Neural cell (in vitro differentiated cells): Measurements from ENCODE around the gene DNM2. TPM values are rescaled to one million over a fixed set of nuclear protein-coding genes. Genes with fewer than 3 reads are reported as not detected.

Experiments used
- H2AFZ ChIP-seq: fragments of 200-600, 300-800 bp; sonication (generic), shearing (Covaris generic); 2 replicates; pipeline ENCODE4 v1.6.0; 2014; ENCODE audit warnings: low read depth, mild to moderate bottlenecking, antibody characterized with exemption, low read length, moderate library complexity
- H3F3A ChIP-seq: fragments of 200-600 bp; shearing (Covaris generic); 2 replicates; pipeline ENCODE4 v1.6.1; 2016; ENCODE audit warnings: mild to moderate bottlenecking, moderate library complexity, mixed read lengths, antibody characterized with exemption, low read length; ENCODE audit not compliant: insufficient read depth, poor library complexity, severe bottlenecking
- H3K27ac ChIP-seq: fragments of 200-600, 300-800 bp; sonication (generic), shearing (Covaris generic); 2 replicates; pipeline ENCODE4 v1.5.1; 2014; ENCODE audit warnings: mild to moderate bottlenecking, low read length, moderate library complexity
- H3K27me3 ChIP-seq: fragments of 300-800, 200-600 bp; sonication (generic), shearing (Covaris generic); 2 replicates; pipeline ENCODE4 v1.6.0; 2014; ENCODE audit warnings: mild to moderate bottlenecking, low read depth, low read length, moderate library complexity; ENCODE audit not compliant: insufficient read depth
- H3K36me3 ChIP-seq: fragments of 300-800, 200-600 bp; sonication (generic), shearing (Covaris generic); 2 replicates; pipeline ENCODE4 v1.5.1; 2014; ENCODE audit warnings: mild to moderate bottlenecking, antibody characterized with exemption, low read length, moderate library complexity; ENCODE audit not compliant: insufficient read depth
- H3K4me2 ChIP-seq: fragments of 300-800, 200-600 bp; sonication (generic), shearing (Covaris generic); 2 replicates; pipeline ENCODE4 v1.6.0; 2014; ENCODE audit warnings: mild to moderate bottlenecking, low read length
- H3K4me3 ChIP-seq: fragments of 300-800, 200-600 bp; sonication (generic), shearing (Covaris generic); 2 replicates; pipeline ENCODE4 v1.5.1; 2014; ENCODE audit warnings: mild to moderate bottlenecking, low read length, moderate library complexity
- H3K79me2 ChIP-seq: fragments of 200-600 bp; shearing (Covaris generic); replicated peaks from 2 replicates; pipeline ENCODE4 v1.6.0; 2014; ENCODE audit warnings: mild to moderate bottlenecking, low read length, moderate library complexity; ENCODE audit not compliant: insufficient read depth
- H3K9ac ChIP-seq: fragments of 300-800, 200-600 bp; sonication (generic), shearing (Covaris generic); 2 replicates; pipeline ENCODE4 v1.6.1; 2016; ENCODE audit warnings: mild to moderate bottlenecking, low read length, mixed read lengths
- H3K9me2 ChIP-seq: fragments of 200-600 bp; shearing (Covaris generic); 2 replicates; pipeline ENCODE4 v1.6.1; 2016; ENCODE audit warnings: mild to moderate bottlenecking, low read length, mixed read lengths; ENCODE audit not compliant: insufficient read depth
- H3K9me3 ChIP-seq: fragments of 200-600, 300-800 bp; sonication (generic), shearing (Covaris generic); 2 replicates; pipeline ENCODE4 v1.6.1; 2016; ENCODE audit warnings: mild to moderate bottlenecking, mixed run types, low read length, moderate library complexity, mixed read lengths
- H4K20me1 ChIP-seq: fragments of 200-600 bp; shearing (Covaris generic); 2 replicates; pipeline ENCODE4 v1.6.1; 2016; ENCODE audit warnings: mild to moderate bottlenecking, mixed run types; ENCODE audit not compliant: insufficient read depth
- CTCF ChIP-seq: fragments of 450-650 bp; IDR thresholded peaks from 2 replicates; pipeline ENCODE4 v1.5.1; 2014; ENCODE audit warnings: antibody characterized with exemption, mild to moderate bottlenecking, moderate library complexity; ENCODE audit not compliant: poor library complexity, severe bottlenecking
- EP300 ChIP-seq: fragments of 450-650 bp; conservative IDR thresholded peaks from 2 replicates; pipeline ENCODE4 v1.6.1; 2014; ENCODE audit warnings: antibody characterized with exemption, mild to moderate bottlenecking, moderate library complexity; ENCODE audit not compliant: poor library complexity, severe bottlenecking
- EZH2 ChIP-seq: fragments of 200-600, 300-800 bp; shearing (Covaris generic), sonication (generic); IDR thresholded peaks from 2 replicates; pipeline ENCODE4 v1.6.1; 2014; ENCODE audit warnings: antibody characterized with exemption, low read length, borderline replicate concordance, mild to moderate bottlenecking; ENCODE audit not compliant: insufficient read depth, poor library complexity, severe bottlenecking
- MXI1 ChIP-seq: fragments of 450-650 bp; conservative IDR thresholded peaks from 2 replicates; pipeline ENCODE4 v1.6.1; 2014; ENCODE audit warnings: antibody characterized with exemption, mild to moderate bottlenecking; ENCODE audit not compliant: poor library complexity, severe bottlenecking
- POLR2AphosphoS5 ChIP-seq: IDR thresholded peaks from 2 replicates; pipeline ENCODE4 v1.6.1; 2012
- RAD21 ChIP-seq: fragments of 450-650 bp; conservative IDR thresholded peaks from 2 replicates; pipeline ENCODE4 v1.6.1; 2014; ENCODE audit warnings: antibody characterized with exemption, mild to moderate bottlenecking, moderate library complexity
- REST ChIP-seq: IDR thresholded peaks from 2 replicates; pipeline ENCODE4 v1.6.1; 2012; ENCODE audit warnings: borderline replicate concordance
- SMC3 ChIP-seq: fragments of 450-650 bp; conservative IDR thresholded peaks from 2 replicates; pipeline ENCODE4 v1.6.1; 2014; ENCODE audit warnings: antibody characterized with exemption, mild to moderate bottlenecking, moderate library complexity; ENCODE audit not compliant: poor library complexity
- TAF1 ChIP-seq: IDR thresholded peaks from 2 replicates; pipeline ENCODE4 v1.6.1; 2012; ENCODE audit warnings: low read depth
- polyA plus RNA-seq: library from polyadenylated mRNA; depleted of rRNA; stranded (reverse); fragments of >200 nt; gene quantifications from 2 replicates; pipeline ENCODE4 v1.2.3, GENCODE V29; 2014

DNM2 gene
- polyA plus RNA-seq, 1 donor from 2014 or later = 31.4 TPM

GRCh38 chr19:10752237-10752912, 34.5 kb downstream of the DNM2 start:
- H3K9me3 ChIP-seq = no peaks in the 10 kb centered on the region
- H3K4me3 ChIP-seq = no peak overlapping the region
- no peak overlapping the region for H3K4me2 ChIP-seq
- no peaks in the 10 kb centered on the region for H4K20me1 ChIP-seq
- no peaks in the 10 kb centered on the region for H3K36me3 ChIP-seq
- no peak overlapping the region for H2AFZ ChIP-seq
- H3K9ac ChIP-seq = no peak overlapping the region
- no peaks in the 10 kb centered on the region for H3K9me2 ChIP-seq
- no peaks in the 10 kb centered on the region for H3K27me3 ChIP-seq
- H3K79me2 ChIP-seq = no peaks in the 10 kb centered on the region
- H3K27ac ChIP-seq = no peak overlapping the region
- no peak for TF ChIP-seq MXI1
- TF ChIP-seq POLR2AphosphoS5 = no peak
- H3F3A ChIP-seq = no peaks in the 10 kb centered on the region

DNA sequence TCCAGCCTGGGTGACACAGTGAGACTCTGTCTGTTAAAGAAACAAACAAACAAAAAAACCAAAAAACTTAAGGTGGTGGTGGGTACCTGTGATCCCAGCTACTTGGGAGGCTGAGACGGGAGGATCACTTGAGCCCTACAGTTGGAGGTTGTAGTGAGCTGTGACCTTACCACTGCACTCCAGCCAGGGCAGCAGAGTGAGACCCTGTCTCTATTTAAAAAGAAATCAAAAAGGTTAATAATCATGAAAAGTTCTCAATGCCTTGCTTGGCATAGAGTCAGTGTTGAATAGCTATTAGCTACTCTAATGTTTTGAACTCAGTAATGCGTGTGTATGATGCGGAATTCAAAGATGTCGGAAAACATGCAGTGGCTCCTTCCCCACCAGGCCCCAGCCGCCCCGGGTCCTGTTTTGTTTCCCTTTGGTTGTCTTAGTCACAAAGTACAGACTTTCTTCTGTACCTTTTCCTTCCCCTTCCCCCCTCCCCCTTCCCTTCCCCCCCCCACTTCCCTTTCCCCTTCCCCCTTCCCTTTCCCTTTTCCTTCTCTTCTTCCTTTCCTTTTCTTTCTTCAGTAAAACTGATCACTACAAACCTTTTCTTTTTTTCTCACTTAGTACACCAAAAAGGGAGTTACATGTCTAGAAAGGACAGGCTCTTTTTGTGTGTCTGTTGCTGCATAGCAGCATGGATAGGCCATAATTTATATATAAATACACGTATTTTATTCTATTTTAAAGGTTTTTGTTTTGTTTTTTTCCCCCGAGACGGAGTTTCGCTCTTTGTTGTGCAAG, 35.2 kb downstream of the DNM2 start:
- no peak overlapping the region for H3K27ac ChIP-seq
- H3K79me2 ChIP-seq = no peaks in the 10 kb centered on the region
- H2AFZ ChIP-seq = no peak overlapping the region

More for the DNA sequence above, 35.2 kb downstream of the DNM2 start:
- no peaks in the 10 kb centered on the region for H3K27me3 ChIP-seq
- H4K20me1 ChIP-seq = no peaks in the 10 kb centered on the region
- TF ChIP-seq RAD21 (no peak), POLR2AphosphoS5 (no peak), EZH2 (no peak), MXI1 (no peak), SMC3 (no peak), REST (no peak), CTCF (no peak), TAF1 (no peak), EP300 (no peak)
- H3K9me3 ChIP-seq = no peaks in the 10 kb centered on the region
- H3K9ac ChIP-seq = no peak overlapping the region
- no peaks in the 10 kb centered on the region for H3F3A ChIP-seq
- no peaks in the 10 kb centered on the region for H3K36me3 ChIP-seq
- H3K4me2 ChIP-seq = no peak overlapping the region
- H3K9me2 ChIP-seq = no peaks in the 10 kb centered on the region
- no peak overlapping the region for H3K4me3 ChIP-seq
